RWPE1 (cell line): ENCODE results near the gene CPLX1.

Experiments
- CTCF ChIA-PET: fragments of 350-600 bp; sonication (Branson Sonifier 250); formaldehyde crosslinking; extraction: SDS; loops from one replicate; lab custom pipeline; 2021; lab: Yijun Ruan, JAX
- POLR2A ChIA-PET: fragments of 400-600 bp; formaldehyde crosslinking; extraction: SDS; loops from one replicate; lab custom pipeline; 2020; ENCODE audit warnings: antibody characterized with exemption; ENCODE audit not compliant: low non-redundant PET; lab: Yijun Ruan, JAX
- DNase-seq: peaks from one replicate; pipeline ENCODE4 v3.0.0; 2012; ENCODE audit warnings: low spot score
- H3K27ac ChIP-seq: fragments of 450-650 bp; 2 replicates; pipeline ENCODE4 v1.5.1; 2017
- TF ChIP-seq, protein P1 (sequence below): fragments of 450-650 bp; conservative IDR thresholded peaks from 2 replicates; pipeline ENCODE4 v1.5.1; 2017; ENCODE audit warnings: low read depth, mild to moderate bottlenecking

CPLX1 gene

DNA sequence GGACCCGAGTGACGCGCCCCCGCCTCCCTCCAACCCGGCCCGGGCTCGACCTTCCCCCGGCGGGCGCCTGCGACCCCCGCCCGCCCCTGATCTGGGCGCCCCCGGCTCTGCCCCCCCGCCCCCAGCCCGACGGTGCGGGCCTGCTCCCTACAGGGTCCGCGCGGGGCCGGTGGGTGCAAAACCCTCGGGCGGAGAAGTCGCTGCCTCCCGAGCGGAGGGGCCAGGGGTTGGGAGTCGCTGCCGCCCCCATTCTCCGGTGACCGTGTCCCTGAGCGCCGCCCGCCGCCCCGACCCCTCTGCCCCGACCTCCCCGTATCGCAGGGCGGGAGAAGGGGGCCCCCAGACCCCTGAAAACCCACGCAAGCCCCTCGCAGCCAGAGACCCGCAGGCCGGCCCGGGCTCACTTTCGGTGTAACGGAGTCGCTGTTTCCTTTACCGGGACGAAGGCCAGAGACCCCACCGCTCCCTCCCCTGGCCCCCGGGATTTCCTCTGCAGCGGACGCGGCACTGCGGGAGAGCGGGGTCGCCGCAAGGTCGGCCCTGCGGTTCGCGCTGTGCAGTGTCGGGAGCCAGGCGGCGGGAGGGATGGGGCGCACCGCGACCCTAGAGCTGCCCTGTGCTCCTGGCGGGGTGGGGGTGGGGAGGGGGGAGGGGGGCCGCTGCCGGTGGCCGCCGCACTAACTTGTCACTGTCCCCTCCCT is 729 bp upstream of the CPLX1 start:
- POLR2A ChIA-PET: no interaction called here
- TF ChIP-seq, protein P1, sequence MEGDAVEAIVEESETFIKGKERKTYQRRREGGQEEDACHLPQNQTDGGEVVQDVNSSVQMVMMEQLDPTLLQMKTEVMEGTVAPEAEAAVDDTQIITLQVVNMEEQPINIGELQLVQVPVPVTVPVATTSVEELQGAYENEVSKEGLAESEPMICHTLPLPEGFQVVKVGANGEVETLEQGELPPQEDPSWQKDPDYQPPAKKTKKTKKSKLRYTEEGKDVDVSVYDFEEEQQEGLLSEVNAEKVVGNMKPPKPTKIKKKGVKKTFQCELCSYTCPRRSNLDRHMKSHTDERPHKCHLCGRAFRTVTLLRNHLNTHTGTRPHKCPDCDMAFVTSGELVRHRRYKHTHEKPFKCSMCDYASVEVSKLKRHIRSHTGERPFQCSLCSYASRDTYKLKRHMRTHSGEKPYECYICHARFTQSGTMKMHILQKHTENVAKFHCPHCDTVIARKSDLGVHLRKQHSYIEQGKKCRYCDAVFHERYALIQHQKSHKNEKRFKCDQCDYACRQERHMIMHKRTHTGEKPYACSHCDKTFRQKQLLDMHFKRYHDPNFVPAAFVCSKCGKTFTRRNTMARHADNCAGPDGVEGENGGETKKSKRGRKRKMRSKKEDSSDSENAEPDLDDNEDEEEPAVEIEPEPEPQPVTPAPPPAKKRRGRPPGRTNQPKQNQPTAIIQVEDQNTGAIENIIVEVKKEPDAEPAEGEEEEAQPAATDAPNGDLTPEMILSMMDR: no peak
- CTCF ChIA-PET: no interaction called here
- H3K27ac ChIP-seq: no peak overlapping the region
- no peak for DNase-seq

DNA sequence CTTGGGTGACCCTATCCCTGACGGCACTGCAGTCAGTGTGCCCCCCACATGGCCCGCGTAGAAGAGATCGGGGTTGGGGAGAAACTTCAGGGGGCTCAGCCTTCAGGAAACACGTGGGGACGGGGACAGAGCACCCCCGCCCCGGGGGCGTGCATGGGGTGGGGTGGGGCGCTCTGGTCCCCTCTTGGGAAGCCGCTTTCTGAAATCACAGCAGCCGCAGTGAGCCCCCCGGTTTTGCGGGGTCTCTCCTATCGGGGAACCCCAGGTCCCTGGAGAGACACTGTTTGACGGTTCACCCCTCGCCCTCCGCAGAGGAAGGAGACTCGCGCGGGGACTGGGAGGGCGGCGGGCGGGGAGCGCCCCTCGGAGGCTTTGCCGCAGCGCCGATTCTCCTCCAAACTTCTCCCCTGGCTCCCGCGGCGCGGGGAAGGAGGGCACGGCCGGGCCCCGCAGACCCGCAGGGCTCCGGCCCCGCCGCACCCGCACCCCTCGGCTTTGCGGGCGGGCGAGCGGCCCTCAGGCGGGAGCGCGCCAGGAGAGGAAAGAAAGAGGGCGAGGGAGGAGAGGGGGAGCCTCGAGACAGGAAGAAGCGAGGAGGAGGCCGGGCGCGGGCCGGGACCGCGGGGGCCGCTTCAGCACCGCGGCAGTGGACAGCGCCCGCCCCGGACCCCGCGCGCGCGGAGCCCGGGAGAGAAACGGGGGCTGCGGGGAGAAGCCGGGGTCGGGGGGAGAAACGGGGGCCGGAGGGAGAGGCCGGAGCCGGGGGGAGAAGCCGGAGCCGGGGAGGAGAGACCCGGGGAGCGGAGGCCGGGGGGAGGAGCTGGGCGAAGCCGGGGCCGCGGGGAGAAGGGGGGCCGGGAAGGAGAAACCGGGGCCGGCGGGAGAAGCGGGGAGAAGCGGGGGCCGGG is 612 bp downstream of the CPLX1 start:
- POLR2A ChIA-PET: no interaction called here
- TF ChIP-seq, protein P1: no peak
- CTCF ChIA-PET: no interaction called here
- DNase-seq: peak; percentile 39
- H3K27ac ChIP-seq: no peak overlapping the region

DNA sequence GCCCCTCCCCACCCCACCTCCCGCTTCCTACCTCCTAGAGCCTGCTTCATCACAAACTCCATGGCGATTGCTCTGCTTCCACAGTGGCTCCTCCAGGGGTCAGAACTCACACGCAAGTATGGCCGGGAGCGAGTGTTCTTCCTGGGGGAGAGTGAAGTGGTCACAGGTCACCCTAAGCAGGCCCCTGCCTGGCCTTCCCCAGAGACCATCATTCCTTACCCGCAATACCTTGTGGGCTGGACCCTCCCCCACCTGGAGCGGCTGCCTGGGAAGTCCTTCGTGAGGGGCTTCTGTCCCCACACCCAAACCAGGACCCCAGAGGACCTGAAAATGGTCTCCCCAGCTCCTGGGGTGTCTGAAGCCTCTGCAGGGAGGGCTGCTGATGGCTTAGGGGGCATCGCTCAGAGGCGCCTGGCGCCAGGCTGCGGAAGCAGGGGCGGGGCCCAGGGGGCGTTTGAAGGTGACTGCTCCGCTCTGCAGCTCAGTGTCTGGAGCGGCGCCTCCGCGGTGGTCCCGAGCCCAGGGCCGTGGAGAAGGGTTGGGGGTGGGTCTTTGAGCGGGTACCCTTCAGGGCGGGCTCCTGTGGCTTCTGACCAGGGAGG is 1.4 kb downstream of the CPLX1 start:
- DNase-seq: no peak
- POLR2A ChIA-PET: no interaction called here
- CTCF ChIA-PET: no interaction called here
- H3K27ac ChIP-seq: no peak overlapping the region
- TF ChIP-seq, protein P1: no peak

DNA sequence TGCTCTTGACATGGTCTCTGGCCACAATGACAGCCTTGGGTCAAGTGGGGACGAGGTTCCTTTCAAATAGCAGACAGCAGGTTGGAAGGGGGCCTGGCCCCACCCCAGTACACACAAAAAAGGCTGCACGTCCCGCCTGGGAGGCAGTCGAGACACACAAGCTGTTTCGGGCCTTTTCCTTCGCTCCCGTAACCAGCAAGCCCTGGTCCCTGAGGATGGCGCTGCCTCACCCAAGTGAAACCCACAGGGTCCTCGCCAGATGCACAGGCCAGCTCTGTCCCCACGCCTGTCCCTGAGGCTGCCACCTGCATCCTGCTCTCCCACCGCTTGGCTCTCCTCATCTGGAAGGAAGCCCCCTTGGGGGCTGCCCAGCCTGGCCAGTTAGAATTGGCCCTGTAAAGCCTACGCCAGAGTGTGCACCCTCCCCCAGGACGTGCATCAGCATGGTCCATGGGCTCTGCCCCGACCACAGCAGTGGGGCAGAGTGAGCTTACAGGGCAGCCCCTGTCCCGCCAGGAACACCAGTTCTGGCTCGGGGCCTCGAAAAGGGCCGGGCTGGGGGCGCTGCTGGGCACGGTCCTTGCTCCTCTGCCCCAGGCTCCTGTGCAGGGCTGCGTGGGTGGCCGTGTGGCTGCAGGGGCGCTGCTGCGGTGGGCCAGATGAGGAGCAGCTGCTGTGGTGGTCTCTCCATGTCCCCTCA is 2.0 kb downstream of the CPLX1 start:
- TF ChIP-seq, protein P1: no peak
- DNase-seq: no peak
- POLR2A ChIA-PET: no interaction called here
- H3K27ac ChIP-seq: no peak overlapping the region
- CTCF ChIA-PET: no interaction called here

DNA sequence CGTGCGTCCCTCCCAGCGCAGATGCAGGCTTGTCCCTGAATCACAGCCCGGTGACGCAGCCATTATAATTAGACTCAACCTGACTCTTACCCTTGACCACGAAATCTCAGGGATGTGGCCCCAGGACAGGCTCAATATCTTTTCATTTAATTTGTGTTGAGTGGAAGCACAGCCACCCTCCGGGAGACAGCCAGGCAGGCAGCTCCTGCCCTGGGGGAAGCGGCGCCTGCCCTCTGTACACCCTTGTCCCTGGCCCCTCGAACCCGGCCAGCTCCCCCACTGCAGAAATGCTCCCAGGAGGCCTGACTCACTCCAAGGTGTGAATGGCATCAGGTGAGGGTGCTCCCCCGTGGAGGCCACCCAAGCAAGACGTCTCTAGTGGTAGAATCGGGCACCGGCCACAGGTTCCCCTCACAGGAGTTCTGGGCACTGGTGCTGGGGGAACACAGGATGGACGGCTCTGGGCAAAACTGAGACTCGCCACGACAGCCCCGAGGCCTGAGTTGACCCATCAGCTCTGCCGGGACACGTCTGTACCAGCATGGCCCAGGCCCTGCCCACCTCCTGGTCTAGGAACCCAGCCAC is 2.7 kb downstream of the CPLX1 start:
- TF ChIP-seq, protein P1: no peak
- ChIA-PET POLR2A (no interaction called here), CTCF (no interaction called here)
- H3K27ac ChIP-seq: no peak overlapping the region
- DNase-seq: no peak
